LNCaP clone FGC (cell line): ENCODE results near the gene PRKAG2.
"Not testable (repeated sequence)": the region's sequence is repeated elsewhere in the genome, so short reads cannot be mapped to it uniquely, and the experiment has no call there.

Experiments used
- DNase-seq: peaks from one replicate; pipeline ENCODE4 v3.0.0-alpha.2; 2011; ENCODE audit warnings: low read depth
- H3K4me3 ChIP-seq: 2 replicates; pipeline ENCODE4 v1.5.1; 2011; ENCODE audit warnings: mild to moderate bottlenecking, low read depth, low read length, control low read depth
- CTCF ChIP-seq: IDR thresholded peaks from 2 replicates; pipeline ENCODE4 v1.5.1; 2012; ENCODE audit warnings: mild to moderate bottlenecking; ENCODE audit not compliant: control insufficient read depth, insufficient read depth; ENCODE audit errors: extremely low read depth

The PRKAG2 gene

GRCh38 chr7:151585744-151586393 lies 291.0 kb downstream of the PRKAG2 start:
- no peak for TF ChIP-seq CTCF
- DNase-seq, result no peak
- H3K4me3 ChIP-seq, result no peak overlapping the region

- DNase-seq, result no peak
- no peak overlapping the region for H3K4me3 ChIP-seq
- TF ChIP-seq CTCF, result no peak
These were observed 295.2 kb downstream of the PRKAG2 start for GRCh38 chr7:151581741-151582140.

- DNase-seq, result no peak
- no peak overlapping the region for H3K4me3 ChIP-seq
- no peak for TF ChIP-seq CTCF
These were observed 297.3 kb downstream of the PRKAG2 start for GRCh38 chr7:151579644-151580043.

- no peak for DNase-seq
These were observed 301.5 kb downstream of the PRKAG2 start for GRCh38 chr7:151575410-151575809.

GRCh38 chr7:151573046-151573445 lies 303.9 kb downstream of the PRKAG2 start:
- not testable (repeated sequence) for H3K4me3 ChIP-seq, DNase-seq

More at GRCh38 chr7:151575410-151575809, 301.5 kb downstream of the PRKAG2 start:
- no peak for TF ChIP-seq CTCF
- H3K4me3 ChIP-seq, result no peak overlapping the region

- DNase-seq, result no peak
- TF ChIP-seq CTCF, result no peak
- H3K4me3 ChIP-seq, result no peak overlapping the region
These were observed 304.8 kb downstream of the PRKAG2 start for GRCh38 chr7:151572136-151572535.

GRCh38 chr7:151571471-151571870 lies 305.4 kb downstream of the PRKAG2 start:
- no peak for DNase-seq
- TF ChIP-seq CTCF, result no peak

More at GRCh38 chr7:151571471-151571870, 305.4 kb downstream of the PRKAG2 start:
- no peak overlapping the region for H3K4me3 ChIP-seq
